GM18907 (cell line): Measurements from ENCODE around the gene BRI3.
"Not testable (repeated sequence)": the region's sequence is repeated elsewhere in the genome, so short reads cannot be mapped to it uniquely, and the experiment has no call there.

Experiments
- ATAC-seq: cut with Tn5 transposase; IDR thresholded peaks from one replicate; pipeline ENCODE4 v1.9.1; 2021; ENCODE audit warnings: mild to moderate bottlenecking, moderate library complexity; ENCODE audit not compliant: unreplicated experiment

The BRI3 gene

DNA sequence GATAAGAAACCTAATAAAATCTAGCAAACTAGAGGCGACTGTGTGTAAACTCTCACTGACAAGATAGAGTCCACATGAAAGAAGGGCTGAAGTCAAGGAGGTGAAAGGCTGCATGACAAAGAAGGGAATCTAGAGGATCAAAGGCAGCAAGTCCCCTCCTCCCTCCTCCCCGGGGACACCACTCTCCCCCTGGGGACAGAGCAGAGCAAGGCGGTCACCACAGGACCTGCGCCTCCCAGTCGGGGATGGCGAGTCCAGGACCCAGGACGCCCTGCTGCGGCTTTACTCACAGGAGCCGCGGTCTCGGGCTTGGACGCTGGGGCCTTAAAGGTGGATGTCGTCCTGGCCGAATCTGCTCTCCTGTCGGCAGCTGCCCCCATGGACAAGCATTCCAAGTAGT, 22.4 kb downstream of the BRI3 start:
- no peak for ATAC-seq

DNA sequence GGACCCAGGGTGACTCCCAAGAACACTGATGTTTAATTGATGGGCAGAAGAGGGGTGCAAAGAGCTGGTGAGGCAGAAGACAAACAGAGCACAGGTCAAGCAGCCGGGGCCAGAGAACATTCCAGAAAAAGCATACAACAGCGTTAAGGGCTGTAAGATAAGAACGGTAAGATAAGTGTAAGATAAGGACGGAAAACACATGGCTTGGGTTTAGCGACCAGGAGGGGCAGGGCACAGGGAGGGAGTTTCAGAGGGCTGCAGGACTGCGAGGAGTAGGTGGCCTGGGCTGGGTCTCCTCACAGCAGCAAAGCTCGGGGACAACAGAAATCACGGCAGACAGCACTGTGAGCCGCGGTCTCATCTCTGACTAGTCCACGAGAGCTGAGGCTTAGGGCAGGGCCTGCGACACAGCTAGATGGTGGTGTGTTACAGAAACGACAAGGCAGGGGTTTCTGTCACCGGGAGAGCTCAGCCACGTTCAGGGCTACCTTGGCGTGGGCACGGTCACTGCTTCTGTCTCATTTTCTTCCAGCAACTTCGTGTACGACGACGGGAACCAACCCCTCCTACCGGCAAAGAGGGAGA, 24.6 kb downstream of the BRI3 start:
- ATAC-seq = no peak

DNA sequence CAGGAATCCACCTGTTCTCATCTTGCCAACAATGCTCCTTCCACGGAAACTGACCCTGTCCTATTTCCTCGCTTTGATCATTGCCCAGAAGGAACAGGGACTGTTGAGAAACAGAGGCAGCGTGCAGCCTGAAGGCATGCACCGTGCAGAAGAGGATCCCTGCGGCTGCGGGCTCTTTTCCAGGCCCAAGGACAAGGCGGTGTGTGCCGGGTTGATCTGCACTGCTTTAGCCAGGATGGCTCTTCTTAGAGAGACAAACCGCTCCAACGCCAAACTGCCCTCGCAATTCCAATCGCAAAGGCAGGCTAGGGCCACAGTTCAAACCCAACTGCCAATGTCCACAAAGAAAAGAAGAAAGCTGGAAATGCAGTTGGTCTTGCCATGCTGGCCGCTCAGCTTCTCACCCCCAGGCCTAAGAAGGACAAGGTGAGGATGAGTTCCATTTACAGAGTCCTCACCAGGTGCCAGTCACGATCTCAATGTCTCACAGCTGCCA, 26.5 kb downstream of the BRI3 start:
- ATAC-seq = no peak

GRCh38 chr7:98309566-98309965, 28.1 kb downstream of the BRI3 start:
- ATAC-seq = no peak

DNA sequence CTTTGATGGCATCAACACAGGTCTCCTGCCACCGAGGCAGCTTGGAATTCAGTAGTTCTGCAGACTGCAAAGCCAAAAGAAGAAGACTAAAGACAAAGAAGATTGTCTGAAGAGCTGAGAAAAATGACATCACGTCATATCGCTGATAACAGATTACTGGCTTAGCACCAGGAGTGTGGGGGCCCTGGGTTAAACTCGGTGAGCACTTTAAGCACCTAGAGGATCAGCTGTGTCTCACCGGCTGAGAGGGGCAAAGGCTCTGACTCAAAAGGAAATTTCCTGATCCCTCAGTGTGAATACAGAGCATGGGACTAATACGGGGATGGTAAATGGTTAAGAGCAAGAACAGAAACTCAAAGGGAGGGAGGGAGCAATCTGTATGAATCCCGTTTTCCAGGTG, 30.7 kb downstream of the BRI3 start:
- no peak for ATAC-seq

DNA sequence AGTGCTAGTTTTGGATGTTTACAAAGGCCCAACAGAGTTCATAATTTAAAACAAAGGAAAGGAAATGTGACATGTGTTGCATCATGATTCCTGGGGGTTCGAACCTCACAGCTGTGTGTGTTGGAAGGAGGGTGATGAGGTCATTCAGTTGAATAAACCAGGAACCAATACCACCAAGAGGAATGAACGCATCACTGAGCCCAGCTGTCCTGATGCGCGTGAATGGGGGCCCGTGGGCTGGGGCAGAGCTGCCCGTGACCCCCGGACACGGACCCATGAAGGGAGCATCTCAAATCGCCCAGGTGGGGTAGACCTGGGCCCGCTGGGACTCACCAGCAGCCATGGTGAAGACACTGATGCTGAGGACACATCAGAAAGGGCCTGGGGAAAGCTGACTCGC, 33.0 kb downstream of the BRI3 start:
- peak; percentile 65 for ATAC-seq

DNA sequence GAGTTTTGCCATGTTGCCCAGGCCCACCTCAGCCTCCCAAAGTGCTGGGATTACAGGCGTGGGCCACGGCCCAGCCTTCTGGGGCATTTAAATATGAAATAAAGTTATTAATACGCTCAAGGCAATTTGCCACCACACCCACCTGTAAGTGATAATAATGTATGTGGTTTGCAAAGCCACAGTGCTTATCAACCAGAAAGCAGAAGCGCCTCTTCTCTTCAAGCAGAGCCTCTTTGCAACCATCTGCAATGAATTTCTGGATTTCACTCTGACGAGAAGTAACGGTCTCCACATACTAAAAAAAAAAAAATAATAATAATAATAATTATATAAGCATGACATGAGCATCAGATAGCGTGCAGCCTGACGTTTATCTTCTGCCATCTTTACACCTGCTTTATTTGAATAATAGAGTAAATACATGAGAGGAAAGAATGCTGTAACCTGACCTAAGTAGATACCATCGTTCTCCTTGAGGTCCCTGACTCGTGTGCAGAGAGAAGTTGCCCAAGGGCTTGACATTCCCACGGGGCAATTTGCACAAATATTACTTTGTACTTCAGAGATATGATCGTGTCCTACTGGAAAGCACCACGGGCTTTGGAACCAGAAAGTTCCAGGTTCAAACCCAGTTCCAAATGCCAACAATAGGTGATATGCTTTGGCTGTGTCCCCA, 34.0 kb downstream of the BRI3 start:
- ATAC-seq = peak; percentile 76

DNA sequence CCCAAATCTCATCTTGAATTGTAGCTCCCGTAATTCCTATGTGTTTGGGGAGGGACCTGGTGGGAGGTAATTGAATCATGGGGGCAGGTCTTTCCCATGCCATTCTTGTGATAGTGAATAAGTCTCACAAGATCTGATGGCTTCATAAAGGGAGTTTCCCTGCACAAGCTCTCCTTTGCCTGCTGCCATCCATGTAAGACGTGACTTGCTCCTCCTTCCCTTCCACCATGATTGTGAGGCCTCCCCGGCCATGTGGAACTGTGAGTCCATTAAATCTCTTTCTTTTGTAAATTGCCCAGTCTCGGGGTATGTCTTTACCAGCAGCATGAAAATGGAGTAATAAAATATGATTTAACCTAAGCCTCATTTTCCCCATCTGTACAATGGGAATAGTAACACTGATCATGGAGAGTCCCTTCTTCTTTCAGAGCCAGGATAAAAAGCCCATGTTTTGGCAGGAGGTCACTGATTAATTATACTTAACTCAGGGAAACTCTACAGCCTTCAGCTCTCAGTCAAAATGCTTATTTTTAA, 34.6 kb downstream of the BRI3 start:
- not testable (repeated sequence) for ATAC-seq

DNA sequence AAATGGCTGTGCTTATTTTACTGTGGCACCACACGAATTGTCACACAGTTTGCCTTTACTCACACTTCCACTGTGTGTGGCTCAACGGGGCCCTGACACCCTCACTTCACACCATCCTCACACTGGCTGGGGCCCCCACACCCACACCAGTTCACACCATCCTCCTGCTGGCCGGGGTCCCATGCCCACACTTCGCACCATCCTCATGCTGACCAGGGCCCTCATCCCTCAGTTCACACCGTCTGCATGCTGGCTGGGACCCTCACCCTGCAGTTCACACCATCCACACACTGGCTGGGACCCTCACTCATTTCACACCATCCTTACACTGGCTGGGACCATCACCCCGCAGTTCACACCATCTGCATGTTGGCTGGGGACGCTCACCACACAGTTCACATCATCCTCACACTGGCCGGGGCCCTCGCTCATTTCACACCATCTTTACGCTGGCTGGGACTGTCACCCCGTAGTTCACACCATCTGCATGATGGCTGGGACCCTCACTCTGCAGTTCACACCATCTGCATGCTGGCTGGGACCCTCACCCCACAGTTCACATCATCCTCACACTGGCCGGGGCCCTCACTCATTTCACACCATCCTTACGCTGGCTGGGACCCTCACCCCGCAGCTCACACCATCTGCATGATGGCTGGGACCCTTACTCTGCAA, 36.0 kb downstream of the BRI3 start:
- no peak for ATAC-seq

GRCh38 chr7:98319176-98319575, 37.7 kb downstream of the BRI3 start:
- ATAC-seq = no peak

- ATAC-seq = no peak
Measured at GRCh38 chr7:98321301-98321700, 39.8 kb downstream of the BRI3 start.

DNA sequence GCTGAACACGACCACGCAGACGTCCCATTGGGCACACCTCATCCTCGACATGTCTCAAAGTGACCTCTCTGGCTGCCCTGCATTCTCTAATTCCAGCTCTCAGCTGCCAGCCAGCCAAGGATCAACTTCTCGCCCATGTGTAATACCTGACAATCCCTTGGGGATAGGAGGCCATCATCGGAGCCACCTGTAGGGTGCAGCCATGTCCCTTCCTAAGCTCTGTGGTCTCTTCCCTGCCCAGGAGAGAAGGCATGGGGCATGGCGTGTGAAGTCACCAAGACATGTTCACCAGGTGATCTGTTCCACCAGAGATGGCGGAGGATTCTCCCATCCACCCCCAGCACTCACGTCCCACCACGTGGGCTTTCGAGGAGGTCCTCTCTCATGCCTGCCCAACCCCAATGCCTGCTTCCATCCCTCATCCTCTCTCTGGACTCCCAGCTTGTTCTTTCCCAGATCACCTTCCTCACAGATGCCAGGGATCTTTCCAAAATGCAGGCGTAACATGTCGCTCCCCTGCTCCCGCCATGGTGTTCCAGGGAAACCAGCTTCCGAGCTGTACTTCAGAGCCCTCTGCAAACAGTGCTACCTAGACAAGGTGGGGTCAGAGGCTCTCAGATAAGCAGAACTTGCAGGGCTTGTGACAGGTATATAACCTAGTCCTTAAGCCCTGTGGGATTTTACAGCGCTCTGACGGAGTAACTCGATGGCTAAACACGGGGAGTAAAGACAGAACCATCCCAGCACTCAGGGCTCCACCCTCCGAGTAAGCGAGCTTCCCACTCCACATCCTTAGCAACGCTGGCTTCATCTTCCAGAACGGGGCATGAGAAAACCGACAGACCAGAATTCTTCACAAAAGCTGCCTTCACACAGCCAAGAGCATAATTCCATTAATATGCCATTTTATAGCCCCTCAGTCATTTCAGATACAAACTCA, 41.1 kb downstream of the BRI3 start:
- no peak for ATAC-seq

GRCh38 chr7:98323597-98324322, 42.3 kb downstream of the BRI3 start:
- ATAC-seq = no peak

GRCh38 chr7:98324782-98325181, 43.3 kb downstream of the BRI3 start:
- no peak for ATAC-seq

DNA sequence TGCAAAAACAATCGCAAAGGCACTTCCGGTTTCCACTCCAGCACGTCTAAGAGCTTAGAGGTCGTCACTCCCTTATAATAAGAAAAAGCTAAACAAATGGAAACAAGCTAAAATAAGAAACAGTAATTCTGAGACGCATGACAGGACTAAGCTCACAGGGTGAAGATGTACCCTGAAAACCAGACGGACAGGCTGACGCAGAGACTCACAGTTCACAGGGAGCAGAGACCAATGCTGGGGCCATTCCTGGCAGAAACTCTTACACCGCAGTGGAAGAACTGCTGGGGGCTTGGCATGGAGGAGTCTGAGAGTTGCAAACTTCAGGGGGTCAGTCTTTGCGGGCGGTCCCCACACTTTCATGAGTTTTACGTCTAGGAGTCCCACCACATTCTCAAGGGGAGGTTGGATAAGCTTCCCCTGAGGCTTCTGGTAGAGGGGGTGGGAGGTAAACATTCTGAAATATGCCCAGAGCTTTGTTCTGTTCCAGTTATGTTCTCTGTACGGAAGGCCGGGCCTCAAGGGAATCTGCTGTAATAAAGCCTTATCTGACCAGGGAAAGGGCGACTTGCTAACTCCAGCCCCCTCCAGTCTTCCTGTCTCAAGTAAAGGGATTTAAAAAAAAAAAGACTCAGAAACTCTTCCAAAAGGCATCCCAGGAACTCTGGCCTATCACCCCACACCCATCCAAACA, 47.8 kb downstream of the BRI3 start:
- no peak for ATAC-seq

- no peak for ATAC-seq
Measured at GRCh38 chr7:98329791-98330373, 48.4 kb downstream of the BRI3 start.

DNA sequence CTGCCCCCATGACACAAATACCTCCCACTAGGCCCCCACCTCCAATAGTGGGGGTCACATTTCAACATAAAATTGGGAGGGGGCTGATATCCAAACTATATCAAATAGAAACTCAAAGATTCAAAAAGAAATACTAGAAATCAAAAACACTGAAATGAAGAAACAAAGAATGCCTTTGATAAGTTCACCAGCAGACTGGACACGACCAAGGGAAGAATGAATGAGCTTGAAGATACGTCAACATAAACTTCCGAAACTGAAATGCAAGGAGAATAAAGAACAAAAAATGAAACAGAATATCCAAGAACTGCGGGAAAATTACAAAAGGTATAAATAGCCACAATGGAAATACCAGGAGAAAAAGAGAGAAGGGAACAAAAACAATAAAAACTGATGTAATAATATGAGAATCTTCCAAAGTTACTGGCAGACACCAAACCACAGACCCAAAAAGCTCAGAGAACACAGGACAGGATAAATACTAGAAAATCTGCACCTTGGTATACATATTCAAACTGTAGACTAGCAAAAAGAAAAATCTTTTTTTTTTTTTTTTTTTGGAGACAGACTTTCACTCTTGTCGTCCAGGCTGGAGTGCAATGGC, 49.5 kb downstream of the BRI3 start:
- ATAC-seq = no peak

GRCh38 chr7:98334081-98334480, 52.6 kb downstream of the BRI3 start:
- no peak for ATAC-seq
